Measurements from ENCODE around the gene SLC49A3.
"Not testable (repeated sequence)": the region's sequence is repeated elsewhere in the genome, so short reads cannot be mapped to it uniquely, and the experiment has no call there.

DNA sequence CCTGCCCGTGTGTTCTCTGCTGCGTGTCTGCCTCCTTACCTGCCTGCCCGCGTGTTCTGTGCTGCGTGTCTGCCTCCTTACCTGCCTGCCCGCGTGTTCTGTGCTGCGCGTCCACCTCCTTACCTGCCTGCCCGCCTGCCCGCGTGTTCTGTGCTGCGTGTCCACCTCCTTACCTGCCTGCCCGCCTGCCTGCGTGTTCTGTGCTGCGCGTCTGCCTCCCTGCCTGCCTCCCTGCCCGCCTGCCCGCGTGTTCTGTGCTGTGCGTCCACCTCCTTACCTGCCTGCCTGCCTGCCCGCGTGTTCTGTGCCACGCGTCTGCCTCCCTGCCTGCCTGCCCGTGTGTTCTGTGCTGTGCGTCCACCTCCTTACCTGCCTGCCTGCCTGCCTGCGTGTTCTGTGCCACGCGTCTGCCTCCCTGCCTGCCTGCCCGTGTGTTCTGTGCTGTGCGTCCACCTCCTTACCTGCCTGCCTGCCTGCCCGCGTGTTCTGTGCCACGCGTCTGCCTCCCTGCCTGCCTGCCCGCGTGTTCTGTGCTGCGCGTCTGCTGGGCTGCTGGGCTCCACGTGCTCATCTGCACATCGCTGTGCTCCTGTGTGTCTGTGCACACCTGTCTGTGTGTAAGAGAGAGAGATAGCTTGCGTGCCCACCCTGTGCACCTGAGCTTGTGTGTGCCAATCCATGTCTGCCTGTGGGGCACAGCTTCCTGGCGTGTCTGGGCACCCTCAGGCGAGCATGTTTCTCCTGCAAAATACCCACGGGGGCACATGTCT is 53.7 kb downstream of the SLC49A3 start:
- TF ChIP-seq SIN3A (IDR thresholded peaks at IDR 0.05; ENCODE audit: low read depth, low read length); CBX3 (IDR thresholded peaks at IDR 0.05; ENCODE audit: borderline replicate concordance, low read depth); MXI1 (IDR thresholded peaks at IDR 0.05; ENCODE audit: low read depth, low read length); RAD51 (IDR thresholded peaks at IDR 0.05): not testable (repeated sequence)
- TF ChIP-seq, protein P1, sequence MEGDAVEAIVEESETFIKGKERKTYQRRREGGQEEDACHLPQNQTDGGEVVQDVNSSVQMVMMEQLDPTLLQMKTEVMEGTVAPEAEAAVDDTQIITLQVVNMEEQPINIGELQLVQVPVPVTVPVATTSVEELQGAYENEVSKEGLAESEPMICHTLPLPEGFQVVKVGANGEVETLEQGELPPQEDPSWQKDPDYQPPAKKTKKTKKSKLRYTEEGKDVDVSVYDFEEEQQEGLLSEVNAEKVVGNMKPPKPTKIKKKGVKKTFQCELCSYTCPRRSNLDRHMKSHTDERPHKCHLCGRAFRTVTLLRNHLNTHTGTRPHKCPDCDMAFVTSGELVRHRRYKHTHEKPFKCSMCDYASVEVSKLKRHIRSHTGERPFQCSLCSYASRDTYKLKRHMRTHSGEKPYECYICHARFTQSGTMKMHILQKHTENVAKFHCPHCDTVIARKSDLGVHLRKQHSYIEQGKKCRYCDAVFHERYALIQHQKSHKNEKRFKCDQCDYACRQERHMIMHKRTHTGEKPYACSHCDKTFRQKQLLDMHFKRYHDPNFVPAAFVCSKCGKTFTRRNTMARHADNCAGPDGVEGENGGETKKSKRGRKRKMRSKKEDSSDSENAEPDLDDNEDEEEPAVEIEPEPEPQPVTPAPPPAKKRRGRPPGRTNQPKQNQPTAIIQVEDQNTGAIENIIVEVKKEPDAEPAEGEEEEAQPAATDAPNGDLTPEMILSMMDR (IDR thresholded peaks at IDR 0.05 in 2 of 3, conservative IDR thresholded peaks at IDR 0.05 in 1 of 3; ENCODE audit: control insufficient read depth in 2 of 3, extremely low read depth in 1 of 3, insufficient read depth in 1 of 3, low read depth in 3 of 3, low read length in 3 of 3), result not testable (repeated sequence)
- TF ChIP-seq, protein P2, sequence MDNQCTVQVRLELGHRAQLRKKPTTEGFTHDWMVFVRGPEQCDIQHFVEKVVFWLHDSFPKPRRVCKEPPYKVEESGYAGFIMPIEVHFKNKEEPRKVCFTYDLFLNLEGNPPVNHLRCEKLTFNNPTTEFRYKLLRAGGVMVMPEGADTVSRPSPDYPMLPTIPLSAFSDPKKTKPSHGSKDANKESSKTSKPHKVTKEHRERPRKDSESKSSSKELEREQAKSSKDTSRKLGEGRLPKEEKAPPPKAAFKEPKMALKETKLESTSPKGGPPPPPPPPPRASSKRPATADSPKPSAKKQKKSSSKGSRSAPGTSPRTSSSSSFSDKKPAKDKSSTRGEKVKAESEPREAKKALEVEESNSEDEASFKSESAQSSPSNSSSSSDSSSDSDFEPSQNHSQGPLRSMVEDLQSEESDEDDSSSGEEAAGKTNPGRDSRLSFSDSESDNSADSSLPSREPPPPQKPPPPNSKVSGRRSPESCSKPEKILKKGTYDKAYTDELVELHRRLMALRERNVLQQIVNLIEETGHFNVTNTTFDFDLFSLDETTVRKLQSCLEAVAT (IDR thresholded peaks at IDR 0.05), result not testable (repeated sequence)

Data from GM12878 (cell line).